SK-N-SH treated with all-trans-retinoic acid at 6 μM for 48 hours (cell line): ENCODE results near the gene NCAM2.

Experiments used
- ZFP3 ChIP-seq: fragments of 250-450 bp; sonication (Bioruptor Pico); IDR thresholded peaks from 2 replicates; pipeline ENCODE4 v1.5.0; 2020; ENCODE audit warnings: mild to moderate bottlenecking, moderate library complexity
- ZNF70 ChIP-seq: fragments of 450-650 bp; formaldehyde crosslinking; IDR thresholded peaks from 2 replicates; pipeline ENCODE4 v1.5.0; 2020; ENCODE audit warnings: mild to moderate bottlenecking, moderate library complexity

GRCh38 chr21:20965816-20966215 lies 32.4 kb upstream of the NCAM2 start:
- TF ChIP-seq ZFP3 (CRISPR knock-in tag) = no peak
- no peak for TF ChIP-seq ZNF70 (CRISPR knock-in tag)
